Measurements from ENCODE around the gene RPL4.
A peak's percentile ranks its signal among the peaks of the same experiment; 100 is the strongest.
"Not testable (repeated sequence)": the region's sequence is repeated elsewhere in the genome, so short reads cannot be mapped to it uniquely, and the experiment has no call there.

RPL4 gene

GRCh38 chr15:66515901-66516322 is 11.3 kb upstream of the RPL4 start:
- no peak for TF ChIP-seq CTCF (IDR thresholded peaks at IDR 0.05; ENCODE audit: low read depth, low read length, missing control alignments)
- no peak for DNase-seq (ENCODE audit: low read depth)
- no peak overlapping the region for H3K4me3 ChIP-seq (ENCODE audit: low read depth, low read length)

DNA sequence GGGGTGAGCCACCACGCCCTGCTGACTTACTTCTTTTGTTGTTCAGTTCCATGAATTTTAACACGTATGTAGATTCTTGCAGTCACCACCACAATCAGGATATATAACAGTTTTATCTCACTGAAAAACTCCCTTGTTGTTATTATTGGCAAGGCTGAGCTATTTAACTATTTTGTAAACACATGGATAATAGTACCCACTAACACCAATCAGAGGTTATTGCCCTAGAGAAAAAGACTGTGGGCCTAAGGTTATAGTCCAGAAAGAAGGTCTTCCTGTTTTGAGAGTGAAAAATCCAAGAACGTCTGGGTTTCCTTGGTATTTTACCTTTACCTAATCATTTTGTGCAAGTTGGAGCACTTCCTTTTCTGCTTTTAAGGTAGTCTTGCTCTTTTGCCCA is 9.9 kb upstream of the RPL4 start:
- no peak for TF ChIP-seq CTCF (IDR thresholded peaks at IDR 0.05; ENCODE audit: low read depth, low read length, missing control alignments)
- no peak overlapping the region for H3K4me3 ChIP-seq (ENCODE audit: low read depth, low read length)
- no peak for DNase-seq (ENCODE audit: low read depth)

GRCh38 chr15:66508293-66508883 is 3.7 kb upstream of the RPL4 start:
- no peak for DNase-seq (ENCODE audit: low read depth)
- no peak for TF ChIP-seq CTCF (IDR thresholded peaks at IDR 0.05; ENCODE audit: low read depth, low read length, missing control alignments)

DNA sequence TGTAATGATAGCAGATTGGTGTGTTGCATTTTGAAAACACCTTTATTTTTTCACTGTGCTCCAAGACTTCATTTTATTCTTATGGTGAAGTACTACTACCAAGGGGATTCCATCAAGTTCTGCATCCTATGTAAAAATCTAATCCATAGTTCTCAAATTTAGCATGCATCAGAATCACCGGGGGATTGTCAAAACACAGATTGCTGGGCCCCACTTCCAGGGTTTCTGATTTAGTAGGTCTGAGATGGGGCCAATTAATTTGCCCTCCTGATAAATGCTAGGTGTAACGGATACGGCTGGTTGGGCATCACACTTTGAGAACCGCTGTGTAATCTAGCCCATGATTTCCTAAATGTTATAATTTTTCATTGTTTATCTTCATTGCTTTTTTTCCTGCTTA is 1.2 kb upstream of the RPL4 start:
- TF ChIP-seq CTCF (IDR thresholded peaks at IDR 0.05; ENCODE audit: low read depth, low read length, missing control alignments), result no peak
- H3K4me3 ChIP-seq (ENCODE audit: low read depth, low read length), result peak overlapping the region; percentile 80
- no peak for DNase-seq (ENCODE audit: low read depth)

More at GRCh38 chr15:66508293-66508883, 3.7 kb upstream of the RPL4 start:
- no peak overlapping the region for H3K4me3 ChIP-seq (ENCODE audit: low read depth, low read length)

DNA sequence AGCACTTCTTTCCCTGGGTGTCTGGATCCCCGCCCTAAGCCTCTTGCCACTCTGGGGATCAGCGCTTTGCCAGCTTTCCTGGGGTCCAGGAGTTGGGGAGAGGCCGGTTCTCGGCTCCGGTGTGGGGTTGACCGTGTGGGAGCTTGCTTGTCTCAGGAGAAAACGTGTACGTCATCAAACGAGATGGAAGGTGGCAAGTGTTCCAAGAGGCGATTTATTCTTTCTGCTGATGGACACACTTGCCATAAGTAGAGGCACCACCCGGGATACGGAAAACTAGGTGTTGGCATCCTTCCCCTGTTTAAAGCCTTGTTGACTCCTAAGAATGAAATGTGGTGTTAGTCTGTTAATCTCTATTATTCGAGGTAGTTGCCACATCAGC is 766 bp upstream of the RPL4 start:
- peak overlapping the region; percentile 80 for H3K4me3 ChIP-seq (ENCODE audit: low read depth, low read length)
- TF ChIP-seq CTCF (IDR thresholded peaks at IDR 0.05; ENCODE audit: low read depth, low read length, missing control alignments), result no peak
- no peak for DNase-seq (ENCODE audit: low read depth)

DNA sequence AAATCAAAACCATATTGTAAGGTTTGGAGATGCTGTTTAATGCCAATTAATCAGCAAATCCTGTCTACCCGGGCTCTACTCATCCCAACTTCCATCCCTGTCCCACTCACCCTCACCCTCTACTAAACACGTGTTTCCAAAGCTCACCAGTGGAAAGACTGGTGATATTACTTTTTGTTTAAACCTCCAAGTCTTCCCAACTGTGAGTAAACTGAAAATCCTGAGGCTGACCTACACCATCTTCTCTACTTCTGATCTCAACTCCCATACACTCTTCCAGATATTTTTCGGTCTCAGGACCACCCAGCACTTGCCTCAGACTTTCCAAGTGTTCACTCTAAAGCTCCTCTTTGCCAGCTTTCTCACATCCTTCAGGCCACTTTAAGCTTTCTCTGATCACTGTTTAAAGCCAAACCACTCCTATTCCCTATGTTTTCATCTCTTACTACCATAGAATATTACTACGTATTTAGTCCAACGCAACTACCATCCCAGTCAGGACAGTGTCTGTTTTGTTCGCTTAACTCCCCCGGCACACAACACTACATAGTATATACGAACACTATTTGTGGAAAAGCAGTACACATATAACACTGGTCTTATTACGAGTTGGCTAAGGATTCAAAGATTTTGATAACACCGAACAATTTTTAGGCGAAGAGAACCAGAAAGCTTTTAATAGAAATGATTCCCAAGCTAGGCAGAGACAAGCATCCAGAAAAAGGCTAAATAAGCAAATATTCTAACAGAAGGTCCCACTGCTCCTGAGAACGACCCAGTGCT is 684 bp downstream of the RPL4 start:
- DNase-seq (ENCODE audit: low read depth), result no peak
- H3K4me3 ChIP-seq (ENCODE audit: low read depth, low read length), result peak overlapping the region; percentile 80
- TF ChIP-seq CTCF (IDR thresholded peaks at IDR 0.05; ENCODE audit: low read depth, low read length, missing control alignments), result no peak

DNA sequence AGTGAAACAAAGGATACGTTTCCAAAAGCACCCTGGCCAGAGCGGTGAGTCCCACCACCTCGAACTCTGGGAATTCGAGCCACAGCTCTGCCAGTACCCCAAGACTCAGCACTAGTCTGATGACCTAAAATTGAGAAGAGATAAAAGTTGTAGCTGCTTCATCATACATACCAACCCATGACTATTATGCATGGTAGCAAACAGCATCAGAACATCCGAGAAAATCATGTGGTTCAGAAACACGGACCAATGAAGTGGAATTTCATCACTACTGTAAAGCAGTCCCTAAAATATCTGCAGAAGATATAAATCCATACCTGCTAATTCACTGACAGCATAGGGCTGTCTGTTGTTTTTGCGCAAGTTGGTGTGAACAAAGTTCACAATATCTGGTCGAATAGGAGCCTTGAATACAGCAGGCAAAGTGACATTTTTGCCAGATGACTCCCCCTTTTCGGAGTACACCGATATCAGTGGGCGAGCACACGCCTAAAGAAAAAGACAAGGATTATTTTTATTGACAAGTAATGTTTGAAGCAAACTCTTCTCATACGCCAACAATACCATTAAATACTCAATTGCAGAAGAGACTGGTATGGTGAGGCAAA is 1.5 kb downstream of the RPL4 start:
- peak overlapping the region; percentile 80 for H3K4me3 ChIP-seq (ENCODE audit: low read depth, low read length)
- DNase-seq (ENCODE audit: low read depth), result not testable (repeated sequence)
